HG03457 (cell line): ENCODE data around the gene PELI2.

ENCODE experiments used
- ATAC-seq: cut with Tn5 transposase; IDR thresholded peaks from one replicate; pipeline ENCODE4 v1.9.1; 2021; ENCODE audit warnings: moderate number of reproducible peaks; ENCODE audit not compliant: unreplicated experiment

Gene PELI2

DNA sequence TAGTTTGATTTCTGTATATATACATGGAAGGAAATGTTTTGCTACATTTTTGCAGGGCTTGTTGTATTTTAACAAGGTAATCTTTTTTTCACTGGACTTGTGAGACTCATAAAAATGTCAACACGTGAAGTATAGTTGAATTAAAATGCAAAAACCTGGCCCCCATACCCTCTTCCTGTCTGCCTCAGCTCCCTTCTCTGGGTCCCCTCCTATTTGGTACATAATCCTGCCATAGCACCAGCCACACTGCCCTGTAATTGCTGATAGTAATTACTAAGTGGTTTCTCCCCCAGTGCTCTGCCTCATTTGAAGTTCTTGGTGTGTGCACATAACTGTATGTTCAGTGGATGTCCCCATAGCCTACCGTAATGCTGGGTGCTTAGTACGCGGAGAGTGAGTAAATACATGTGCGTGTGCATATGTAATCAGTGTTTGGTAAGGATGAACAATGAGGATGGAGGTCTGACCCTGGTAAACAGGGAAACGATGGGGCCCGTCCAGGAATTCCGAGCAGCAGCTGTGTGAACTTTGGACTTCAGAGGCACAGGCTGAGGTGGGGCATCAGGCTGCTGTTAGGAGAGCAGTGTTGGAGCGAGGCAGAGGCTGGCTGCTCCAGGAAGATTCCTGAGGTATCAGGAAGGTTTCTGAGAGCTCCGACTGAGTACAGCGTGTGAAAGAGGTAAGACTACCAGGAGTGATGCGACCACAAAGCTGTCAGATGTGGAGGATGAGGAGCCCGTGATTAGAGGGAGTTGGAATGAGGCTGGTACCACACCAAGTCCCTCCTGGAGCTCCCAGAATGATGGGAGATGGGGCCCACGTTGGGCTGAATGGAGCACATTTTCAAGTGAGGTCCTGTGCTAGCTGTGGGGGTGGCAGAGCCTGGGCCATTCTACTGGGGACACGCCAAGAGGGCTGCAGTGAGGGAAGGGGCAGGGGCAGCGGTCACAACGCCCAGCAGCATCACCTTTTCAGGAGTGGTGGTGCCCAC, 106.8 kb downstream of the PELI2 start:
- ATAC-seq, result no peak

DNA sequence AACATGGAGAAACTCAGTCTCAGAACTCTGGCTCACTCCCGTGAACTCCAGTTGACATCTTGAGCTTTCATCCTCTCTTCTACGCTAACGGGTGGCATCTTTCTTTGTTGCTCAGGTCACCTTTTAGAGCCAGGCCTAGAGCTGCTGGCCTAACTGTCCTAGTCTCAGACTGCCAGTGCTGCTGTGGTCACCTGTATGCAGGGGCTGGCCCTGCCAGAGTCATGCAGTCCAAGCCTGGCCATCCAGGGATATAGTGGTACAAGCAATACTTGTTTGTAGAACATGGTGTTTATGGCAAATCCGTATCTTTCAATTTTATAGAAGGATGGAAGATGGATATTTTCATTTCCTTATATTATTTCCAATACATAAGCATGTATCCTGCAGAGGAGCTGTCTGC, 117.2 kb downstream of the PELI2 start:
- no peak for ATAC-seq

GRCh38 chr14:56237398-56237797, 119.2 kb downstream of the PELI2 start:
- ATAC-seq, result no peak

GRCh38 chr14:56241461-56241860, 123.2 kb downstream of the PELI2 start:
- ATAC-seq, result no peak

GRCh38 chr14:56243110-56243509, 124.9 kb downstream of the PELI2 start:
- ATAC-seq, result no peak

- no peak for ATAC-seq
Measured at GRCh38 chr14:56244138-56244789, 126.1 kb downstream of the PELI2 start.

- ATAC-seq, result no peak
Measured at GRCh38 chr14:56247495-56248200, 129.4 kb downstream of the PELI2 start.

DNA sequence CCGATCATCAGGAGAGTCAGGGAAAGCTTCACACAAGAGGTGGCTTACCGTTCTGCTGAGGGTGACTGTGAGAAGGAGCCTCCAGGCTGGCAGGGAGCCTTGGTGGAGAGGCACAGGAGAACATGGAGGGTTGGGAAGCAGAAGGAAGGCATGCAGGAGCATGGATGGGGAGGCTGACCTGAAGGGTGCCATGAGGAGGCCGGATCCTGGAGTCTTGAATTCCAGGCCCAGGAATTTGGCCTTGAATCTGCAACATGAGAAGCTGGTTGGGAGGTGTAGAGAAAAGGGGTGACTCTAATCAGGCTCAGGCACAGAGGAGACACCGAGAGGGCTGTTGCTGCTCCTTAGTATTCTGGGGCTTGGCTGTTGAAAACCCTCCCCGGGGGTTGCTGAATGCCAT, 130.2 kb downstream of the PELI2 start:
- ATAC-seq, result no peak

DNA sequence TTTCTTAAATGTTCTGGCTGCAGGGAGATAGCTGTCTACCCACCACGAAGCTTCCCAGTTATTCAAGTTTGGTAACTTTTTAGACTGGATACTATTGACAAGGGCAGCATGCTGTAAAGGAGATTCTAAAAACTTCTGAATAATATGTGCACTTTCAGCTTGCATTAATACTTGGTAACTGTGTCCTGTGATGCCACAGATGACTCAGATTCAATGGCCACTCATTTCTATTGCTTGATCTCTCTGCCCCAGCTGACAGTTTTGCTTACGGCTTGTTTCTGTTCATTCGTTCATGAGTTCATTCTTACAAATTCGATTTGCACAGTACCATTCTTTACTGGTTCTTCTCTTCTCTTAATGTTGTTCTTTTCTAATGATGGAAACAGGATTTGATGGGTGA, 142.8 kb downstream of the PELI2 start:
- ATAC-seq, result no peak

GRCh38 chr14:56262530-56262929, 144.3 kb downstream of the PELI2 start:
- ATAC-seq, result no peak

- no peak for ATAC-seq
Measured at GRCh38 chr14:56268039-56268438, 149.8 kb downstream of the PELI2 start.

DNA sequence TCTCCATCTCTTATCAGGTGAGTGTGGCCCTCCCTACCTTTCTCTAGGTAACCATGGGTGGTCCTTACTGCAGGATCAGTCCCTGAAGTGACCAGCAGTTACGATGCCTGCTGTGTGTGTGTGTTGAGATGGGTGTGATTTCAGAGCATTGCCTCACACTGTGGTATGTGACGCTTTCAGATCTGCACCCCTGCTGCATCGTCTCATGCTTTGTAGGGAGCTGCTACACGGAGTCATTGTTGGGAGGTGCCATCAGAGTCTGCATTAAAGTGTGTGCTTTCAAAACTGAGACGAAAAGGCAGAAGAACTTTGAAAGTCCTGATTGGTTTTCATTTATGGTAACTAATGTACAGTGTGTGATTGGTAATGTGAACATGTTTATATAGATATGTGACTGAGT, 150.5 kb downstream of the PELI2 start:
- ATAC-seq, result no peak

GRCh38 chr14:56270921-56271320, 152.7 kb downstream of the PELI2 start:
- ATAC-seq, result no peak

GRCh38 chr14:56271970-56272369, 153.8 kb downstream of the PELI2 start:
- ATAC-seq, result no peak

DNA sequence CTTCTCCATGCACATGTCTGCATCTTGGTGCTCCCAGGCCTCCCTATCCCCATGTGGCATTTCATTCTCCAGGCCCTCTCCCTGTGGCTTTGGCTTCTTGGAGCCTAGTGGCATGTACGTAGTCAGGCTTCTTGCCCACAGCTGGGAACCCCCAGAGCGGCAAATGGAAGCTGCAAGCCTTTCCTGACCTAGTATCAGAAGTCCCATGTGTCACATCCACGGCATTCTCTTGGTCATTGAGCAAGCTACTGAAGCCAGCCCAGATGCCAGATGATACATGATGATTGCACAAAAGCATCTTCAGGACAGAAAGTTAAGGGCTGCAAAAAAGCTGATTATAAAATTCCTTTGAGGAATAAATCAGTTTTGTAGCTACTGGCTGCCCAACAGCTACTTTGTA, 154.9 kb downstream of the PELI2 start:
- ATAC-seq, result no peak

GRCh38 chr14:56273951-56274350, 155.7 kb downstream of the PELI2 start:
- no peak for ATAC-seq

GRCh38 chr14:56274556-56274955, 156.3 kb downstream of the PELI2 start:
- no peak for ATAC-seq

- no peak for ATAC-seq
Measured at GRCh38 chr14:56276108-56276507, 157.9 kb downstream of the PELI2 start.

- ATAC-seq, result no peak
Measured at GRCh38 chr14:56278383-56278782, 160.2 kb downstream of the PELI2 start.

- ATAC-seq, result no peak
Measured at GRCh38 chr14:56280843-56281242, 162.6 kb downstream of the PELI2 start.

- ATAC-seq, result no peak
Measured at GRCh38 chr14:56282179-56282578, 164.0 kb downstream of the PELI2 start.

DNA sequence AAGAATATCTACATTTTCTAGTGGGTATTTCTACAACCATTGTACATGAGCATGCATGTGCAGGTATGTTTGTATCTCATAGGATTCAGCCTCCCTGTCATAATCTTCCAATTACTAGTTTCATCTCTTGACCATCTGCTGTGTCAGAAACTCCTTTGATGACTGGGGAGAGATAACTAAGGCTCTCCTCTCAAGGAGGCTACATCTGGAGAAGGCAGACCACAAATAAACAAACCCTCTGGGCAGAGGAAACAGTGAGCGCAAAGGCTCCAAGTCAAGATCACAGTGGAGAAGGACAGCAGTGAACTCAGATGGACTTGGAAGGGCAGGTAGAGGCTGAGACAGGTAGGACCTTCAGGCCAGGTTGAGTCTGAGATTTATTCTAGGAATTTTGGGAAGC, 166.4 kb downstream of the PELI2 start:
- ATAC-seq, result no peak
